ENCODE data around the gene HOXC4.

Gene HOXC4

GRCh38 chr12:54032086-54032619, 21.5 kb upstream of the HOXC4 start:
- DNase-seq (ENCODE audit: low spot score): no peak
- TF ChIP-seq CTCF (conservative IDR thresholded peaks at IDR 0.05; ENCODE audit: low read depth): no peak
- ChIA-PET CTCF (interaction anchor here (0.6 to 2.9 kb wide), 21 partner anchors 9 to 329 kb away, joined by 3 to 28 read pairs (median 4); partner anchors contain the start of genes HOXC10 and HOXC8), POLR2A (ENCODE audit: low non-redundant PET) (no interaction called here)
- no peak overlapping the region for H3K27ac ChIP-seq

- TF ChIP-seq CTCF (conservative IDR thresholded peaks at IDR 0.05; ENCODE audit: low read depth): peak; percentile 92
- POLR2A ChIA-PET (ENCODE audit: low non-redundant PET): no interaction called here
- no peak within 1 kb of the TSS for H3K27ac ChIP-seq
- peak; percentile 82 for DNase-seq (ENCODE audit: low spot score)
- CTCF ChIA-PET: interaction anchor here (0.6 to 2.9 kb wide), 24 partner anchors 9 to 329 kb away, joined by 3 to 28 read pairs (median 4); partner anchors contain the start of genes HOXC10 and HOXC8
These were observed 21.0 kb upstream of the HOXC4 start, which contains the start of gene HOXC5 for GRCh38 chr12:54032627-54033100. HOXC5 (plus strand) TSS chr12:54033050; CDS start chr12:54033123, 73 bp downstream.

GRCh38 chr12:54033106-54033979, 20.3 kb upstream of the HOXC4 start:
- DNase-seq (ENCODE audit: low spot score): no peak
- TF ChIP-seq CTCF (conservative IDR thresholded peaks at IDR 0.05; ENCODE audit: low read depth): no peak
- CTCF ChIA-PET: interaction anchor here (0.6 to 2.9 kb wide), 13 partner anchors 9 to 275 kb away, joined by 3 to 28 read pairs (median 5); partner anchors contain the start of genes HOXC10 and HOXC8
- POLR2A ChIA-PET (ENCODE audit: low non-redundant PET): no interaction called here
- H3K27ac ChIP-seq: no peak overlapping the region

DNA sequence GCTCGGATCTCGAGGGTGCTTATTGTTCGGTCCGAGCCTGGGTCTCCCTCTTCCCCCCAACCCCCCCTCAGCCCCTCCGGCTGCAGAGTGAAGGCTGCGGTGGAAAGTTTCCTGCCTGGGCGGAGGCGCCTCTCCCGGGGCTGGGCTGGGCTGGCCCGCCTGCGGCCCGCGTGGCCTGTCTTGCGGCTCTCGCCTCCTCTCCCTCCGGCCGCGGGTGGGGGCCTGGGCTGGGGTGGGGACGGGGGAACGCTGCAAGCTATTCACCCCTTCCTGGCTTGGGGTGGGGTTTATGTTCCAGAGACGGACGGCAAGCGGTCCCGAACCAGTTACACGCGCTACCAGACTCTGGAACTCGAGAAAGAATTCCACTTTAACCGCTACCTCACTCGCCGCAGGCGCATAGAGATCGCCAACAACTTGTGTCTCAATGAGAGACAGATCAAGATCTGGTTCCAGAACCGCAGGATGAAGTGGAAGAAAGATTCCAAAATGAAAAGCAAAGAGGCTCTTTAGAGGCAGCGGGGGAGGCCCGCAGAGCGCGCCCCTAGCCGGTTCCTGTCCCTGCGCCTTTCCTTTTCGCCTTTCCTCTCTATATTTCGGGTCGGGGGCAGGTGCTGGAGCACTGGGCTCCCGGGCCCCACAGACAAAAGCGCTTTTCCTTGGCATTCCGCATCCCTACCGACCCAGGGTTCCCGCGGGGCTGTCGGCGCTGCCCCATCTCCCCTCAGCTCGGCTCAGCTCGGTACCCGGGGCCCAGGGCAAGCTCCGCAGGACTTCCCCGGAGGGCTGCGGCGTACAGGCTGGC, 19.5 kb upstream of the HOXC4 start:
- no peak for DNase-seq (ENCODE audit: low spot score)
- CTCF ChIA-PET: interaction anchor here (1.5 kb wide), 1 partner anchor 13 kb away, joined by 4 read pairs; no protein-coding TSS in a partner anchor
- POLR2A ChIA-PET (ENCODE audit: low non-redundant PET): no interaction called here
- no peak for TF ChIP-seq CTCF (conservative IDR thresholded peaks at IDR 0.05; ENCODE audit: low read depth)
- H3K27ac ChIP-seq: no peak overlapping the region

DNA sequence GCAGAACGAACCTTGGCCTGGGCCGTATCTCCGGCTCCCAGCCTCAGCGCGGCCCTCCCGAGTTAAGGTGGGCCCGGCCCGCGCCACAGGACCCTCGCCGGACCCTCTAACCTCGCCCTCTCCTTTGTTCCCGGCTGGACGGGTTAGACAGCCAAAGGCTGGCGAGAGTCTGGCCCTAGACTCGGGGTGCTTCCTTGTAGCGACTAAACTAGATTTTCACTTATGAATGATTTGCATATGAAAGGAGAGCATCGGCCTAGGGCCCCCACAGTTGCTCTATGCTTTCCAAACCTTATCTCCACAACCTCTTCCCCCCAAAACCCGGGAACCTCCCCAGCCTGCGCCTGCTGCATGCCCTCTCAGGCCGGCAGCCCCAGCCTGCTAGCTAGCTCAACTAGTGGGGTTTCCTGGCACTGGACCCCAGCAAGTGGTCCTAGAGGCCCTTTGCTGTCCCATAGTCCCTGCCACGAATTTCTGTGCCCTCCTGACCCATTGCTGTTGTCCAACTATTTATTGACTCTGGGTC, 18.8 kb upstream of the HOXC4 start:
- H3K27ac ChIP-seq: no peak overlapping the region
- TF ChIP-seq CTCF (conservative IDR thresholded peaks at IDR 0.05; ENCODE audit: low read depth): no peak
- POLR2A ChIA-PET (ENCODE audit: low non-redundant PET): no interaction called here
- CTCF ChIA-PET: interaction anchor here (0.6 to 1.5 kb wide), 2 partner anchors 13 to 92 kb away, joined by 3 to 4 read pairs; no protein-coding TSS in a partner anchor
- no peak for DNase-seq (ENCODE audit: low spot score)

Data from RWPE1 (cell line).